Smooth muscle cell (in vitro differentiated cells): ENCODE results near the gene SHISA6. TPM values are rescaled to one million over a fixed set of nuclear protein-coding genes. Genes with fewer than 3 reads are reported as not detected.

Experiments used
- DNase-seq: peaks from one replicate; lab custom pipeline; 2025; ENCODE audit not compliant: unreplicated experiment; lab: John Stamatoyannopoulos, UW
- H2AFZ ChIP-seq: fragments of 200-600 bp; sonication (generic); 2 replicates; pipeline ENCODE4 v1.6.0; 2016; ENCODE audit warnings: antibody characterized with exemption, low read depth, mild to moderate bottlenecking
- H3F3A ChIP-seq: fragments of 200-600 bp; sonication (generic); 2 replicates; pipeline ENCODE4 v1.6.0; 2017; ENCODE audit warnings: antibody characterized with exemption, low read depth
- H3K27ac ChIP-seq: fragments of 200-600 bp; sonication (generic); 2 replicates; pipeline ENCODE4 v1.5.1; 2016; ENCODE audit warnings: low read depth, mild to moderate bottlenecking
- H3K27me3 ChIP-seq: fragments of 200-600 bp; sonication (generic); 2 replicates; pipeline ENCODE4 v1.6.1; 2016; ENCODE audit warnings: low read depth, mild to moderate bottlenecking
- H3K36me3 ChIP-seq: fragments of 200-600 bp; sonication (generic); 2 replicates; pipeline ENCODE4 v1.5.1; 2016; ENCODE audit warnings: low read depth
- H3K4me1 ChIP-seq: fragments of 200-600 bp; sonication (generic); 2 replicates; pipeline ENCODE4 v1.5.1; 2016; ENCODE audit warnings: low read depth
- H3K4me2 ChIP-seq: fragments of 200-600 bp; sonication (generic); 2 replicates; pipeline ENCODE4 v1.6.0; 2016; ENCODE audit warnings: mild to moderate bottlenecking
- H3K4me3 ChIP-seq: fragments of 200-600 bp; sonication (generic); 2 replicates; pipeline ENCODE4 v1.5.1; 2016; ENCODE audit warnings: mild to moderate bottlenecking
- H3K79me2 ChIP-seq: fragments of 200-600 bp; sonication (generic); 2 replicates; pipeline ENCODE4 v1.6.0; 2016; ENCODE audit warnings: low read depth, mild to moderate bottlenecking
- H3K9ac ChIP-seq: fragments of 200-600 bp; sonication (generic); 2 replicates; pipeline ENCODE4 v1.6.0; 2016; ENCODE audit warnings: low read depth
- H3K9me3 ChIP-seq: fragments of 200-600 bp; sonication (generic); replicated peaks from 2 replicates; pipeline ENCODE4 v1.5.1; 2016; ENCODE audit warnings: low read depth
- H4K20me1 ChIP-seq: fragments of 200-600 bp; sonication (generic); 2 replicates; pipeline ENCODE4 v1.6.0; 2016; ENCODE audit warnings: low read depth
- CTCF ChIP-seq: fragments of 200-600 bp; sonication (generic); IDR thresholded peaks from 2 replicates; pipeline ENCODE4 v1.5.1; 2017; ENCODE audit warnings: borderline replicate concordance, mild to moderate bottlenecking, antibody characterized with exemption; ENCODE audit not compliant: insufficient read depth, poor library complexity, severe bottlenecking
- WGBS: methylation state at CpG from one replicate; pipeline ENCODE4 v1.1.7; 2016; ENCODE audit warnings: low lambda C conversion rate; 5-methylcytosine and 5-hydroxymethylcytosine counted together
- polyA plus RNA-seq: library from polyadenylated mRNA; unstranded; fragments of >200 nt; fragmentation: Nextera tagmentation; extraction: Ambion mirVana; gene quantifications from 2 replicates; pipeline ENCODE4 v1.2.1, GENCODE V29; 2016
- total RNA-seq: library from RNA; depleted of rRNA; stranded (reverse); fragments of >200 nt; gene quantifications from 2 replicates; pipeline ENCODE4 v1.2.3, GENCODE V29; 2014

SHISA6 gene
- total and polyA plus RNA-seq, 2 experiments from 2014 or later = 0.04 to 0.35 TPM

DNA sequence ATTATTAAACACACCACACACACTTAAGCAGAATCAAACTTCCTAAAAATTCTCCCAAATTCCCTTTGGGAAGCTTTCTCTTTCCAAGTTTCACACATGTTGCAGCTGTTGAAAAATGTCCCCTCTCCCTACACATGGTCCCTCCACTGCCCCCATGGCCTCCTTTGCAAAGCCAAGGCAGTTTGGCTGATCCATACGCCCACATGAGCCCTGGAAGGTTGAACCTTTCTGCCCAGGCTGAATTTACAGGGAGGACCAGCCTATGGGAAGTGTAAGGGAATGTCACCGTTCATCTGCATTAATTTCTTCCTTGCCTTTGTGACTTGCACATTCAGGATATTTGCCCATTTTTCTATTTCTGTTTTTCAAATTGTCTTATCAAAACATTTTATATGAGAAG lies 31.1 kb upstream of the SHISA6 start:
- Histone ChIP-seq H2AFZ (no peak overlapping the region), H3K27ac (no peak overlapping the region), H3K9me3 (peaks cover 8% of the 10 kb centered on the region), H3F3A (no peaks in the 10 kb centered on the region), H3K4me2 (no peak overlapping the region), H3K27me3 (no peaks in the 10 kb centered on the region), H3K9ac (no peak overlapping the region), H3K4me3 (no peak overlapping the region), H3K36me3 (no peaks in the 10 kb centered on the region), H3K4me1 (no peaks in the 10 kb centered on the region), H3K79me2 (no peaks in the 10 kb centered on the region), H4K20me1 (no peaks in the 10 kb centered on the region)
- TF ChIP-seq CTCF = no peak
- no peak for DNase-seq
- 90% methylated on average over 2 of the region's 2 CpGs for WGBS

GRCh38 chr17:11212792-11213191 lies 28.2 kb upstream of the SHISA6 start:
- H3K27ac ChIP-seq = no peak overlapping the region
- no peaks in the 10 kb centered on the region for H3K27me3 ChIP-seq
- peaks cover 8% of the 10 kb centered on the region for H3K9me3 ChIP-seq
- 88% methylated on average over 2 of the region's 2 CpGs for WGBS
- H3K4me3 ChIP-seq = no peak overlapping the region
- H3K4me1 ChIP-seq = no peaks in the 10 kb centered on the region
- H3K9ac ChIP-seq = no peak overlapping the region
- no peaks in the 10 kb centered on the region for H3K79me2 ChIP-seq
- no peaks in the 10 kb centered on the region for H3F3A ChIP-seq
- no peak overlapping the region for H2AFZ ChIP-seq
- no peaks in the 10 kb centered on the region for H3K36me3 ChIP-seq
- H4K20me1 ChIP-seq = no peaks in the 10 kb centered on the region
- no peak overlapping the region for H3K4me2 ChIP-seq
- DNase-seq = no peak
- no peak for TF ChIP-seq CTCF

DNA sequence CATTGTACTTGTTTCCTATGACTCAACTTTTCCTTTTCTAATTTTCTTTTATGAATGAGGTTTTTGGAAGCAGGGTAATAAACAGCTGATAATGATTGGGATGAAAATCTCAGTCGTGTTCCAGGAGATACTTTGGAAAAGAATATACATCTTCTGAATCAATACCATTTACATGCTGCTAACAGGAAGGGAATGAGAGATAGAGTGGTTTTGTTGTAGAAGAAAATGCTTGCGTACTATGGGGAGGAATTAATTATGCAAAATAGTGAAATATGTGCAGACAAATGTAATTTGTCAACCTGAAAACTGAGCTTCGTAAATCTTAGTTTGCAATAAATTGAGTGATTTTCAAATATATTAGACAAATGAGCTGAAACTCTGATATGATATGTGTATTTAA lies 24.0 kb upstream of the SHISA6 start:
- Histone ChIP-seq H3F3A (no peaks in the 10 kb centered on the region), H3K9ac (no peak overlapping the region), H2AFZ (no peak overlapping the region), H3K79me2 (no peaks in the 10 kb centered on the region), H3K27ac (no peak overlapping the region), H3K4me3 (no peak overlapping the region), H3K36me3 (no peaks in the 10 kb centered on the region), H3K9me3 (no peaks in the 10 kb centered on the region), H4K20me1 (no peaks in the 10 kb centered on the region), H3K4me1 (no peaks in the 10 kb centered on the region), H3K4me2 (no peak overlapping the region), H3K27me3 (no peaks in the 10 kb centered on the region)
- no peak for TF ChIP-seq CTCF
- DNase-seq = no peak
- WGBS = 89% methylated on average over 3 of the region's 3 CpGs

- Histone ChIP-seq H3K9me3 (no peaks in the 10 kb centered on the region), H3K4me1 (no peaks in the 10 kb centered on the region), H3K27ac (no peak overlapping the region), H4K20me1 (no peaks in the 10 kb centered on the region), H3K4me3 (no peak overlapping the region), H3K9ac (no peak overlapping the region), H2AFZ (no peak overlapping the region), H3K4me2 (no peak overlapping the region), H3F3A (no peaks in the 10 kb centered on the region), H3K79me2 (no peaks in the 10 kb centered on the region), H3K27me3 (no peaks in the 10 kb centered on the region), H3K36me3 (no peaks in the 10 kb centered on the region)
- 85% methylated on average over 4 of the region's 4 CpGs for WGBS
- no peak for DNase-seq
- TF ChIP-seq CTCF = no peak
These were observed 19.8 kb upstream of the SHISA6 start for GRCh38 chr17:11221196-11221595.
